GM19239 (cell line): Measurements from ENCODE around the gene GPC3.
A peak's percentile ranks its signal among the peaks of the same experiment; 100 is the strongest.

Experiments used
- DNase-seq: peaks from one replicate; pipeline ENCODE4 v3.0.0; 2011; ENCODE audit warnings: low spot score; ENCODE audit not compliant: insufficient read length
- FAIRE-seq: peaks from 2 replicates; lab custom pipeline; 2011; peaks lifted over from hg19 to GRCh38; lab: Jason Lieb, UNC

Gene GPC3

GRCh38 chrX:133971586-133971985, 13.8 kb downstream of the GPC3 start:
- DNase-seq = no peak
- no peak for FAIRE-seq

- FAIRE-seq (no peak), DNase-seq (no peak)
These were observed 15.3 kb downstream of the GPC3 start for GRCh38 chrX:133970076-133970475.

- DNase-seq (no peak), FAIRE-seq (no peak)
These were observed 16.2 kb downstream of the GPC3 start for GRCh38 chrX:133969191-133969590.

GRCh38 chrX:133968109-133968508, 17.3 kb downstream of the GPC3 start:
- FAIRE-seq = no peak
- no peak for DNase-seq

- DNase-seq (no peak), FAIRE-seq (no peak)
These were observed 19.2 kb downstream of the GPC3 start for GRCh38 chrX:133966199-133966598.

- no peak for DNase-seq
- FAIRE-seq = no peak
These were observed 20.1 kb downstream of the GPC3 start for GRCh38 chrX:133965321-133965720.

- FAIRE-seq (no peak), DNase-seq (no peak)
These were observed 24.3 kb downstream of the GPC3 start for GRCh38 chrX:133961046-133961445.

GRCh38 chrX:133959972-133960371, 25.4 kb downstream of the GPC3 start:
- no peak for FAIRE-seq

GRCh38 chrX:133958997-133959688, 26.3 kb downstream of the GPC3 start:
- FAIRE-seq (no peak), DNase-seq (no peak)

More at GRCh38 chrX:133959972-133960371, 25.4 kb downstream of the GPC3 start:
- no peak for DNase-seq

- no peak for DNase-seq
- no peak for FAIRE-seq
These were observed 28.6 kb downstream of the GPC3 start for GRCh38 chrX:133956570-133957340.

GRCh38 chrX:133953785-133954355, 31.5 kb downstream of the GPC3 start:
- FAIRE-seq (no peak), DNase-seq (no peak)

- DNase-seq (no peak), FAIRE-seq (no peak)
These were observed 32.3 kb downstream of the GPC3 start for GRCh38 chrX:133953078-133953477.

- no peak for FAIRE-seq
- DNase-seq = no peak
These were observed 34.3 kb downstream of the GPC3 start for GRCh38 chrX:133951098-133951497.

GRCh38 chrX:133950214-133950613, 35.2 kb downstream of the GPC3 start:
- DNase-seq (no peak), FAIRE-seq (no peak)

GRCh38 chrX:133948895-133949294, 36.5 kb downstream of the GPC3 start:
- DNase-seq (no peak), FAIRE-seq (no peak)

- FAIRE-seq (no peak), DNase-seq (no peak)
These were observed 37.4 kb downstream of the GPC3 start for GRCh38 chrX:133947996-133948395.

GRCh38 chrX:133947022-133947421, 38.4 kb downstream of the GPC3 start:
- FAIRE-seq = no peak
- DNase-seq = no peak

GRCh38 chrX:133943507-133943906, 41.9 kb downstream of the GPC3 start:
- no peak for FAIRE-seq
- DNase-seq = no peak

- DNase-seq (no peak), FAIRE-seq (no peak)
These were observed 45.6 kb downstream of the GPC3 start for GRCh38 chrX:133939655-133940302.

- FAIRE-seq = peak; percentile 40
- DNase-seq = no peak
These were observed 46.9 kb downstream of the GPC3 start for GRCh38 chrX:133938530-133938929.

- FAIRE-seq = no peak
- no peak for DNase-seq
These were observed 48.4 kb downstream of the GPC3 start for GRCh38 chrX:133937022-133937421.
